ENCODE data around the gene GINS1.

The GINS1 gene

DNA sequence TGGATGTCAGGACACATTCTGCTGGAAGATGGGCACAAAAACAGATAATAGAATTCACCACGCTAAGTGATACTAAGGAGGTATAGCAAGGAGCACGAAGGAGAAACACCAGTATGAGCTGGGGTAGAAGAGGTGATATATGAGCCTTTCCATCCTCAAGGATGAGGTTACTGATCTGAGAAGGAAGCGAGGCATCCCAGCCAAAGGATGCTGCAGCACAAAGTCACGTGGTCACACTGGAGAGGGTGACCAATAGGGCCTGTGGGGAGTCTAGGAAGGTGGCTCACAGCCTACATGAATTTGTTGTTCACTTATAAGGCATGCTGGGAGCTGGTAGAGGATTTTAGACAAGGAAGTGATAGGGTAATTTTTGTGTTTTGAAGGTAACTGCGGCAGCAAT, 1.4 kb downstream of the GINS1 start:
- Histone ChIP-seq H3K4me3 (ENCODE audit: low read length in 2 of 2) (no peak overlapping the region), H3K9ac (ENCODE audit: low read length in 2 of 2) (no peak overlapping the region), H3K9me3 (ENCODE audit: control insufficient read depth in 2 of 2, low read length in 2 of 2) (no peaks in the 10 kb centered on the region), H3K27me3 (ENCODE audit: control insufficient read depth in 1 of 2, insufficient read depth in 2 of 2, low read length in 2 of 2) (no peaks in the 10 kb centered on the region), H3K4me1 (ENCODE audit: control insufficient read depth, insufficient read depth, low read length) (peaks cover 13% of the 10 kb centered on the region), H3K36me3 (ENCODE audit: control insufficient read depth in 2 of 2, insufficient read depth in 2 of 2, low read length in 2 of 2) (no peaks in the 10 kb centered on the region), H3K27ac (ENCODE audit: low read length) (no peak overlapping the region)

DNA sequence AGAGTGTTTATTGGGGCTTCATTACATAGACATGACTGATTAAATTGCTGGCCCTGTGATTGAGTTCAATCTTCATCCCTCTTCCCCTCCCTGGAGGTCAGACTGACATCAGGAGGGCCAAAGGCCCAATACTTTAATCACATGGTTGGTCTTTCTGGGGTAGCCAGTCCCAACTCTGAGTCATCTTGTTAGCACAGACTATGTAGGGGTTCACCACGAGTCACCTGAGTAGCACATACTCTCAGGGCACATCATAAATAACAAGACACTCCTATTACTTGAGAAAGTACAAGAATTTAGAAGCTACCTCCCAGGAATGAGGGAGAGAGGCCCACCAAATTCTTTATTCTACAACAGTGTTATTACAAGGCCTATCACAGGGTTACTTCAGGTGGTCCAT, 11.3 kb downstream of the GINS1 start:
- Histone ChIP-seq H3K9me3 (ENCODE audit: control insufficient read depth in 2 of 2, low read length in 2 of 2) (no peaks in the 10 kb centered on the region), H3K9ac (ENCODE audit: low read length in 2 of 2) (no peak overlapping the region), H3K27me3 (ENCODE audit: control insufficient read depth in 1 of 2, insufficient read depth in 2 of 2, low read length in 2 of 2) (no peaks in the 10 kb centered on the region), H3K4me1 (ENCODE audit: control insufficient read depth, insufficient read depth, low read length) (no peaks in the 10 kb centered on the region), H3K36me3 (ENCODE audit: control insufficient read depth in 2 of 2, insufficient read depth in 2 of 2, low read length in 2 of 2) (no peaks in the 10 kb centered on the region), H3K27ac (ENCODE audit: low read length) (no peak overlapping the region), H3K4me3 (ENCODE audit: low read length in 2 of 2) (no peak overlapping the region)

DNA sequence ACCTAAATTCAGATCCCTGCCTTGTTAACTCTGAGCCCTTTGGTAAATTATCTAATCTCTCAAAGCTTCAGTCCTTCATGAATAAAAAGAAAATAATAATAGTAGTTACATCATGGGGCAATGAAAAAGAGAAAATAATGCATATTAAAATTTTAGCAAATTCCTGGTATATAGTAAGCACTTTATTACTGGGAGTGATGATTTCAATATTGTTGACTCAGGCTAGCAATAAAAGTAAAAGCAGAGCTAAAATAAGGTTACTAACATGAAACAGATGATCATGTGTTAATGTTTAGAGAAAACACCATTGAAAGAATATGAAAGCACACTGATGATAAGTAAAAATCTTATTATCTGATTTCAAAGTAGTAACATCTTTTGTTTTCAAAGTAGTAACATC, 13.6 kb downstream of the GINS1 start:
- Histone ChIP-seq H3K9me3 (ENCODE audit: control insufficient read depth in 2 of 2, low read length in 2 of 2) (no peaks in the 10 kb centered on the region), H3K36me3 (ENCODE audit: control insufficient read depth in 2 of 2, insufficient read depth in 2 of 2, low read length in 2 of 2) (no peaks in the 10 kb centered on the region), H3K4me1 (ENCODE audit: control insufficient read depth, insufficient read depth, low read length) (no peaks in the 10 kb centered on the region), H3K9ac (ENCODE audit: low read length in 2 of 2) (no peak overlapping the region), H3K27me3 (ENCODE audit: control insufficient read depth in 1 of 2, insufficient read depth in 2 of 2, low read length in 2 of 2) (no peaks in the 10 kb centered on the region), H3K27ac (ENCODE audit: low read length) (no peak overlapping the region), H3K4me3 (ENCODE audit: low read length in 2 of 2) (no peak overlapping the region)

DNA sequence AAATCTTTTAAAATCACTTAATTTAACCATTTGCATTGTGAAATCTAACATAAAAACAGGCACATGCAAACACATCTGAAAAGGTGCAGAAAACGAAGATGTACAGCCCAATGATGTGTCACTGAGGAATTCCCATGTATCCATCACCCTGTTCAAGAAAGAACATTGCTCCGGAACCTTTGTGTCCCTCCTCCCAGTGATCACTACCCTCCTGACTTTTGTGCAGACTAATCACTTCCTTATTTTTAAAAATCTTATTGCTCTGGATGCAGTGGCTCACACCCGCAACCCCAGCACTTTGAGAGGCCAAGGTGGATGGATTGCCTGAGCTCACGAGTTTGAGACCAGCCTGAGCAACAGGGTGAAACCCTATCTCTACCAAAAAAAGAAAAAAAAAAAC, 14.6 kb downstream of the GINS1 start:
- Histone ChIP-seq H3K27me3 (ENCODE audit: control insufficient read depth in 1 of 2, insufficient read depth in 2 of 2, low read length in 2 of 2) (no peaks in the 10 kb centered on the region), H3K27ac (ENCODE audit: low read length) (no peak overlapping the region), H3K9me3 (ENCODE audit: control insufficient read depth in 2 of 2, low read length in 2 of 2) (no peaks in the 10 kb centered on the region), H3K4me1 (ENCODE audit: control insufficient read depth, insufficient read depth, low read length) (no peaks in the 10 kb centered on the region), H3K36me3 (ENCODE audit: control insufficient read depth in 2 of 2, insufficient read depth in 2 of 2, low read length in 2 of 2) (no peaks in the 10 kb centered on the region), H3K4me3 (ENCODE audit: low read length in 2 of 2) (no peak overlapping the region), H3K9ac (ENCODE audit: low read length in 2 of 2) (no peak overlapping the region)

DNA sequence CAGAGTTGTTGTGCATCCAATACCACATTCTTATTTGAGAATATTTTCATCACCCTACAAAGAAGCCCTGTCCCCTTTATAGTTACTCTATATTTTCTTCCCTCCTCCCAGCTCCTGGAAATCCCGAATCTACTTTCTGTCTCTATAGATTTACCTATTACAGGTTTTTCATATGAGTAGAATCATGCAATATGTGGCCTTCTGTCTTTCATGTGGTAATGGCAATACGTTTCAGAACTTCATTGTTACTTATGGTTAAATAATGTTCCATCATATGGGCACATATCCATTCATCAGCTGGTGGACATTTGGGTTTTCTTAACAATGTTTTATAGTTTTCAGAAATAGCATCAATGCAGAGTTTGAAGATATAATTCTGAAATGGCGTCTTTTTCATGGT, 17.1 kb downstream of the GINS1 start:
- H3K36me3 ChIP-seq (ENCODE audit: control insufficient read depth in 2 of 2, insufficient read depth in 2 of 2, low read length in 2 of 2): no peaks in the 10 kb centered on the region
- H3K9ac ChIP-seq (ENCODE audit: low read length in 2 of 2): no peak overlapping the region
- H3K4me1 ChIP-seq (ENCODE audit: control insufficient read depth, insufficient read depth, low read length): no peaks in the 10 kb centered on the region

DNA sequence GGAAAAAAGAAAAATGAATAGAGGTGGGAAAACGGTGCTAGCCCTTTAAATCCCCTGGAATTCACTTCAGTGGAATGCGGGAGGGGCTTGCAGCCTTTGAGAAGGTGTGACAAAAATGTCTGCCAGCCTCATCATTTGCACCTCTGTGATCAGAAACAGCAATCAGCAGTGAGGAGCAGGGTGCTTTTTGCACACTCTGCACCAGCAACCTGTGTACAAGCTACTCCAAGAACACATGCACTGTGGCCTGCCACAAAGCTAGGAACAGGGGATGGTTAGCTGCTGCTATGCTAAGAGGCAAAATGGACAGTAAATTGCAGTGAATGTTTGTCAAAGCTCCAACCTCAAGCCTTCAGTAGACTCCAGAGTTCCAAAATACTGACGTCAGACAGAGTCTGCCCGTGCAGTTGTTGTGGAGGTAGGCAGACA, 29.7 kb downstream of the GINS1 start:
- no peaks in the 10 kb centered on the region for H3K9me3 ChIP-seq (ENCODE audit: control insufficient read depth in 2 of 2, low read length in 2 of 2)
- H3K4me3 ChIP-seq (ENCODE audit: low read length in 2 of 2): no peak overlapping the region
- H3K36me3 ChIP-seq (ENCODE audit: control insufficient read depth in 2 of 2, insufficient read depth in 2 of 2, low read length in 2 of 2): no peaks in the 10 kb centered on the region
- no peak overlapping the region for H3K27ac ChIP-seq (ENCODE audit: low read length)
- no peaks in the 10 kb centered on the region for H3K4me1 ChIP-seq (ENCODE audit: control insufficient read depth, insufficient read depth, low read length)
- no peaks in the 10 kb centered on the region for H3K27me3 ChIP-seq (ENCODE audit: control insufficient read depth in 1 of 2, insufficient read depth in 2 of 2, low read length in 2 of 2)
- H3K9ac ChIP-seq (ENCODE audit: low read length in 2 of 2): no peak overlapping the region

More for the DNA sequence above, 17.1 kb downstream of the GINS1 start:
- Histone ChIP-seq H3K27ac (ENCODE audit: low read length) (no peak overlapping the region), H3K9me3 (ENCODE audit: control insufficient read depth in 2 of 2, low read length in 2 of 2) (no peaks in the 10 kb centered on the region), H3K27me3 (ENCODE audit: control insufficient read depth in 1 of 2, insufficient read depth in 2 of 2, low read length in 2 of 2) (no peaks in the 10 kb centered on the region), H3K4me3 (ENCODE audit: low read length in 2 of 2) (no peak overlapping the region)

DNA sequence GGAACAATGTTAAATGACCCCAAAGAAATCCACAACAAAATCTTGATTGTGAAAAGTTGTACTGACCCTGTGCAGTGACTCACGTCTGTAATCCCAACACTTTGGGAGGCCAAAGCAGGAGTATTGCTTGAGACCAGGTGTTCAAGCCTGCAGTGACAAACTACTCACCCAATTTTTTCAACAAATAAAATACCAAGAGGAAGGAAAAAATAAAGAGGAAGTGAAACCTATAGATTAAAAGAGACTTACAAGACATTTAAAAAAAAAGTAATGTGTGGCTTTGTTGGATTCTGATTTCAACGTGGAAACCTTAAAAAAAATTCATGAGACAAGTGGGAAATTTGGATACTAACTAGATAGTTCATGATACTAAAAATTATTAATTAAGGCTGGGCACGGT, 31.9 kb downstream of the GINS1 start:
- Histone ChIP-seq H3K4me1 (ENCODE audit: control insufficient read depth, insufficient read depth, low read length) (no peaks in the 10 kb centered on the region), H3K9me3 (ENCODE audit: control insufficient read depth in 2 of 2, low read length in 2 of 2) (no peaks in the 10 kb centered on the region), H3K36me3 (ENCODE audit: control insufficient read depth in 2 of 2, insufficient read depth in 2 of 2, low read length in 2 of 2) (no peaks in the 10 kb centered on the region), H3K27me3 (ENCODE audit: control insufficient read depth in 1 of 2, insufficient read depth in 2 of 2, low read length in 2 of 2) (no peaks in the 10 kb centered on the region), H3K9ac (ENCODE audit: low read length in 2 of 2) (no peak overlapping the region), H3K4me3 (ENCODE audit: low read length in 2 of 2) (no peak overlapping the region), H3K27ac (ENCODE audit: low read length) (no peak overlapping the region)

DNA sequence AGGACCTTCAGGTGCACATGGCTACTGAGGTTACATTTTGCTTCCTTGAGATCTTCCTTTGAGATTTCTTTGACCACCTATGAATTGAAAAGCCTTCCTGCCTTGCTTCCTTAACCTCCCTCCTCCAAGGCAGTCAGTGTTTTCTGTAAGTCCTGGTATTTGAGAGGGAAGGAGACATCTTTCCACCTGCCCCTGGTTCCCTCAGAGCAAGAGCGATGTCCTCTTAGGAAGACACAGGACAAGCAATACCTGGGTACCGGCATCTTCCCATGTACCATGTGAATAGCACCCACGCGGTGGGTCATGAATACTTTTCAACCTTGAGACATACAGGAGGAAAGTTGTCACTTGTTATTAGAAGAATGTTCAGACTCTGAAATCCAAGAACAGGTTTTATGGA, 37.1 kb downstream of the GINS1 start:
- Histone ChIP-seq H3K4me3 (ENCODE audit: low read length in 2 of 2) (no peak overlapping the region), H3K4me1 (ENCODE audit: control insufficient read depth, insufficient read depth, low read length) (no peaks in the 10 kb centered on the region), H3K36me3 (ENCODE audit: control insufficient read depth in 2 of 2, insufficient read depth in 2 of 2, low read length in 2 of 2) (no peaks in the 10 kb centered on the region), H3K9ac (ENCODE audit: low read length in 2 of 2) (no peak overlapping the region), H3K27me3 (ENCODE audit: control insufficient read depth in 1 of 2, insufficient read depth in 2 of 2, low read length in 2 of 2) (no peaks in the 10 kb centered on the region), H3K27ac (ENCODE audit: low read length) (no peak overlapping the region), H3K9me3 (ENCODE audit: control insufficient read depth in 2 of 2, low read length in 2 of 2) (no peaks in the 10 kb centered on the region)

DNA sequence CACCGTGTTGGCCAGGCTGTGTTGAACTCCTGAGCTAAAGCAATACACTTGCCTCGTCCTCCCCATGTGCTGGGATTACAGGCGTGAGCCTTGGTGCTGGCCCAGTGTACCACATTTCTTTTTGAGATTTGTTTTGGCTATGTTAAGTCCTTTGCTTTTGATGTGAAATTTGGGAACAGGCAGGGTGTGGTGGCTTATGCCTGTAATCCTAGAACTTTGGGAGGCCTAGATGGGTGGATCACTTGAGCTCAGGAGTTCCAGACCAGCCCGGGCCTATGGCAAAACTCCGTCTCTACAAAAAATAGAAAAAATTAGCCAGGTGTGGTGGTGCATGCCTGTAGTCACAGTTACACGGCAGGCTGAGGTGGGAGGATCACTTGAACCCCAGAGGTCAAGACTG, 40.2 kb downstream of the GINS1 start:
- Histone ChIP-seq H3K27ac (ENCODE audit: low read length) (no peak overlapping the region), H3K27me3 (ENCODE audit: control insufficient read depth in 1 of 2, insufficient read depth in 2 of 2, low read length in 2 of 2) (no peaks in the 10 kb centered on the region), H3K4me1 (ENCODE audit: control insufficient read depth, insufficient read depth, low read length) (no peaks in the 10 kb centered on the region), H3K9ac (ENCODE audit: low read length in 2 of 2) (no peak overlapping the region), H3K4me3 (ENCODE audit: low read length in 2 of 2) (no peak overlapping the region), H3K9me3 (ENCODE audit: control insufficient read depth in 2 of 2, low read length in 2 of 2) (no peaks in the 10 kb centered on the region), H3K36me3 (ENCODE audit: control insufficient read depth in 2 of 2, insufficient read depth in 2 of 2, low read length in 2 of 2) (peaks cover under 1 to 3% of the 10 kb centered on the region in 2 donors)

DNA sequence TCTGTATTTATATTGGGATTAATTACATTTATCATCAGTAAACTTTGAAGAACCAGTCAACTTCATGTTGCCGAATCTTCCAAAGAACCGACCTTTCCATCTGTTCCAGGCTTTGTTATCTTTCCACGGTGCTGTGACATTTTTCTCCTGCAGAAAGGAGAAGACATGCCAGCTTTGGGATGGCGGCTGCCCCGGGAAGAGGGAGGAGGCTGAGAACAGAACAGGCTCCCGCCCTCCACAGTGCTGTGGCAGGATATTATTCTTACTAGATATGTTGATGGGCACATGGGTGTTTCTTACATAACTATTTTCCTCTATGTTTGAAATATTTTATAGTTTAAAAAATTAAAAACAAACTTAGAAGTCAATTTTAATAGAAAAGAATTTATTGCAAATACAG, 44.9 kb downstream of the GINS1 start:
- Histone ChIP-seq H3K27me3 (ENCODE audit: control insufficient read depth in 1 of 2, insufficient read depth in 2 of 2, low read length in 2 of 2) (no peaks in the 10 kb centered on the region), H3K4me3 (ENCODE audit: low read length in 2 of 2) (no peak overlapping the region), H3K36me3 (ENCODE audit: control insufficient read depth in 2 of 2, insufficient read depth in 2 of 2, low read length in 2 of 2) (peaks cover 11 to 15% of the 10 kb centered on the region in 2 donors), H3K9ac (ENCODE audit: low read length in 2 of 2) (no peak overlapping the region), H3K4me1 (ENCODE audit: control insufficient read depth, insufficient read depth, low read length) (no peaks in the 10 kb centered on the region), H3K27ac (ENCODE audit: low read length) (no peak overlapping the region), H3K9me3 (ENCODE audit: control insufficient read depth in 2 of 2, low read length in 2 of 2) (no peaks in the 10 kb centered on the region)

DNA sequence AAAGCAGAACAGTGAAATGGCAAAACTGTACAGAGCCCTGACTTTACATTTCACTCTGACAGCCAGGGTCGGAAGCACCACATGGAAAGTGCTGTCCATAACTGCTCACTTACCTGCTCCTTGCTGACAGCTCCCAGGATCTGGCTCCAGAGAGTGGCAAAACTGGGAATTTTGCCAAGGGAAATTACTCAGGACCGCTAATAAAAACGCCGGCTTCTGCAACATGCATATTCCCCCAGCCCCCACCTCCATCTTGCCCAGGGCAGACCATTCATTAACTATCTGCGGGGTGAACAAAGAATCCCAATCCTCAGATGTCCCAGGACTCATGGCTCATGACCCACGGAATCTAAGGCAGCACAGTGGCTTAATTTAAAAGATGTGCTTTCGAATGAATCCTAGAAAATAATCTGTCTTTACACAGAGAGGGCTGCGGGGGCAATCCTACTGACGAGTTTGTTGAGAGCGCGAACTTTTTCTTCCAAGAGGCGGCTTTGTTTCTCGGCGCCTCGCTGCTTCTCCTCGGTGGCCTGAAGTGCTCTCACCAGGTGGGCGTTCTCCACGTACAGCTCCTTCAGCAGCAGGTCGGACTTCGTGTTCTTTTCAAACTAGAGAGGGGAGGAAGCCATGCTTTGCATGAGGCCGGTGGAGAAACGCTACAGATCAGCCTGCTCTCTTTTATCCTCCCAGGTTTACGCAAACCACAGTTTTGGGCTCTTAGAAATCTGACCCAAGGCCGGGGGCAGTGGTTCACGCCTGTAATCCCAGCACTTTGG, 45.8 kb downstream of the GINS1 start:
- no peaks in the 10 kb centered on the region for H3K9me3 ChIP-seq (ENCODE audit: control insufficient read depth in 2 of 2, low read length in 2 of 2)
- H3K4me3 ChIP-seq (ENCODE audit: low read length in 2 of 2): no peak overlapping the region
- H3K9ac ChIP-seq (ENCODE audit: low read length in 2 of 2): no peak overlapping the region
- no peaks in the 10 kb centered on the region for H3K4me1 ChIP-seq (ENCODE audit: control insufficient read depth, insufficient read depth, low read length)
- H3K36me3 ChIP-seq (ENCODE audit: control insufficient read depth in 2 of 2, insufficient read depth in 2 of 2, low read length in 2 of 2): peaks cover 11 to 15% of the 10 kb centered on the region in 2 donors
- no peaks in the 10 kb centered on the region for H3K27me3 ChIP-seq (ENCODE audit: control insufficient read depth in 1 of 2, insufficient read depth in 2 of 2, low read length in 2 of 2)
- no peak overlapping the region for H3K27ac ChIP-seq (ENCODE audit: low read length)
